NCI-H2171 treated with DMSO at 0.1 percent for 48 hours (cell line): ENCODE data around the gene SRCIN1.

Source experiments
- DNase-seq: peaks from one replicate; lab custom pipeline; 2025; lab: John Stamatoyannopoulos, UW

The SRCIN1 gene

GRCh38 chr17:38598536-38598935 lies 7.2 kb downstream of the SRCIN1 start:
- DNase-seq: peak; percentile 95

DNA sequence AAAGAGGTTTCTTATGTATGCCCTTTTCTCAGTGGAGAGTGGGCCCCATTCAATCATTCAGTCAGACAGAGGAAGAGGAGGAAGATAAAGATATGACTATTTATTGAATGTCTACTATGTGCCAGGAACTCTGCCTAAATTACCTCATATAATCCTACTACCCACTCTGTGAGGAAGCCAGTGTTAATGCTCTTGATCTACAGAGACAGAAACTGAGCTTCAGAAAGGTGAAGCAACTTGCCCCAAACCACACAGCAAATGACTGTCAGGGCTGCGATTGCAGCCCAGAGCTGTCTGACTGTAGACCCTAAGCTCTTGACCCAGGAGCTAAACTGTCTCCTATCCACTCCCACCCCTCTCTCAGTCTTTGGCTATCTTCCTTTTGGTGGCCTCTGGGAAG lies 8.4 kb downstream of the SRCIN1 start:
- no peak for DNase-seq

- no peak for DNase-seq
Observed at GRCh38 chr17:38596651-38597050, 9.1 kb downstream of the SRCIN1 start.

DNA sequence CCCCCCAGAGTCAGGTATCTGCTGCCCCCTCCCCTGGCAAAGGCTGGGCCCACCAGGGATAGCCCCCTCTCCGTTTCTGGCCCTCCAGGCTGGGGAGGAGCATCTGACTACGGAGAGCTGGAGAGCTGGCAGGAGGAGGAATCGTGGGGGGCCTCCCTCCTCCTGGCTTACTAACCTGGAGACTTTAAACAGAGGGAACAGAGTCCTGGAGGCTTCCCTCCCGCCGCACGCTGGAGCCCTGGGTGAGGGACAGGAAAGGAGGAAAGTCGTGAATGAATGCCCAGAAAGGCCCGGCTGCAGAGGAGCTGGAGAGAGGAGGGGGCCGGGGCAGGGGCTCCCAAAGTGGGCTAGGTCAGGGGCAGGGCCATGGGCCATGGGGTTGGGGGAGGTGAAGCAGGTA lies 9.9 kb downstream of the SRCIN1 start:
- no peak for DNase-seq

DNA sequence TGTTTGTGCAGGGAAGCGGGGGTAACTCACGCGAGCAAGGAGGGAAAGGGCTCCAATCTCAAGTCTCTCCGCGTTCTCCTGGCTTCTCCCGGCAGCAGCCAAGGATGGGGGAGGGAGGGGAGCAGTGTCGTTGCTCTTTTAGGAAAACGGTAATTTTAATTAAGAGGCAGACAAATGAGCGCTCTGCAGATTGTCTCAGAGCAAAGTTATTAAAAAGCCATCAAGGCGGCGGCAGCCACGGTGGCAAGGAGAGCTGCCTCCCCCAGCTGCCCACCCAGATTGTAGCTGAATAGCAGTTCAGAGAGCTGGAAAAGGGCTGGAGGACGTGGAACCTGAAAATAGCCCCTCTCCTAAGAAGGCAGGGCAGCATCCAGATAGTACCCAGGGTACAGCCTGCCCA lies 11.6 kb downstream of the SRCIN1 start:
- no peak for DNase-seq

DNA sequence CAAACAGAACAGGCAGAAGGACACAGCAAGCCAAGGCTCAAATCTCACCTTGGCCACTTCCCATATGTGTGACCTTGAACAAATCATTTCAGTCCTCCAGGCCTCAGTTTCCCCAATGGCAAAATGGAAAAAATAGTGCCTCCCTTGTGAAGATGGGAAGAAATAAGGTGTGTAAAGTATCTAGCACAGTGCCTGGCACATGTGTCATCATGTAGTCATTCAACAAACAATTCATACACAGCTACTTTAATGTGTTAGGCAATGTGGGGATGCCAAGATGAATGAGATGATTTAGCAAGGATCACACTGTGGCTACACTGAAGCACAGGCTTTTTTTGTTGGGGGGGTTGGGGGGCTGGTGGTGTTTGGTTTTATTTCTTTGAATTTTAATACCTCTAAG lies 13.3 kb downstream of the SRCIN1 start:
- no peak for DNase-seq

DNA sequence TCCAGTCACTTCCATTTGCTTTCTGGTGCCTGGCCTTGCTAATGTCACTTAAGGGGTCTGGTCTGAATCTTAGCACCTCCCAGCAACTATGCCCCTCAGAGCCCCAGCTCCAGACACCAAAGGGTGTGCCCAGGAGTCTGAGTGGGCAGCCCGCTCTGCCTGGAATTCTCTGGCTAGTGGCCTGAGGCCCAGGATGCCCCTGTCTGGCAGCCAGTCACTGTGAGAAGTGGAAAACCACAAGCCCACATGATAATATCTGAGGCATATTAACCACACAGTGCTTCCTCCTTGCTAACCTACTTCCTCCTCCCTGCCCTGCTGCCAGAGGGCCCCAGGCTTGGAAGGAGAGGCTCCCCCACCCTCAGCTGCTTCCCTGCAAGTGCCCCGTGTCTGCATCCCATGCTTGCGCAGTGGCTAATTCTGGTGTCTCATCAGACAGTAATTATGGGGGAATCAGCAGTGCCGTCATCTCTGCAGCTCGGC lies 14.0 kb downstream of the SRCIN1 start:
- no peak for DNase-seq

DNA sequence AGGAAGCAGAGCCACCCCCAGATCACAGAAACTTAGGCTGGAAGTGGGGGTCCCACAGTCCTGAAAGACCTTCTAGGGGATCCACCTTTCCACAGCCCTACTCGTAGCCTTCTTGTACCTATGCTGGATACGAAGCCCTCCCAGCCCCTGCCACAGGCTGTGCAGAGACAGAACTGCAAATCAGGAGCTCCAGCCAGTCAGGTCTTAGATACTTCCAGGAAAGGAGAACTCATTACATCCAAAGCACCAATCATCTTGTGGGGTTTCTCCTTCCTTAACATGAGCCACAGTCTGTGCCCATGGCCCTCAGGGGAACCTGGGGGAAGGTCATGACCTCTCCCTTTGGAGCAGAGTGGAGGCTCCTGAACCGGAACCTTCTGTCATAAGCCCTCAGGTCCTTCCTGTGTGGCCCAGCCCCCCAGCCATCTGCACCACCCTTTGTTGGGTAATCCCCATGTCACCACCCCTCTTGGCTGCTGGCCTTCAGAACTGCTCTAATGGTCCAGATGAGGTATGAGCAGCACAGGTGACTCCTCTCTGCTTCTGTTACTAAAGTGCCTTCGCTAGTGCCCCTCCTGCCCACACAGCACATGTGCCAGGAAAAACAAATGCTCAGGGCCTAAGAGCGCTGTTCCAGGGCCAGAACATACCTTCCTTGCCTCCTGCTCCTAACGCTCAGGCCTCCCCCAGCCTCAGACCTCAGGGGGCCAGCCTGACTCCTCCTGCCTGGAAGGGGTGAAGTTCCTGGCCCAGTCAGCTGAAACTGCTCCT lies 14.6 kb downstream of the SRCIN1 start:
- DNase-seq: peak; percentile 95

DNA sequence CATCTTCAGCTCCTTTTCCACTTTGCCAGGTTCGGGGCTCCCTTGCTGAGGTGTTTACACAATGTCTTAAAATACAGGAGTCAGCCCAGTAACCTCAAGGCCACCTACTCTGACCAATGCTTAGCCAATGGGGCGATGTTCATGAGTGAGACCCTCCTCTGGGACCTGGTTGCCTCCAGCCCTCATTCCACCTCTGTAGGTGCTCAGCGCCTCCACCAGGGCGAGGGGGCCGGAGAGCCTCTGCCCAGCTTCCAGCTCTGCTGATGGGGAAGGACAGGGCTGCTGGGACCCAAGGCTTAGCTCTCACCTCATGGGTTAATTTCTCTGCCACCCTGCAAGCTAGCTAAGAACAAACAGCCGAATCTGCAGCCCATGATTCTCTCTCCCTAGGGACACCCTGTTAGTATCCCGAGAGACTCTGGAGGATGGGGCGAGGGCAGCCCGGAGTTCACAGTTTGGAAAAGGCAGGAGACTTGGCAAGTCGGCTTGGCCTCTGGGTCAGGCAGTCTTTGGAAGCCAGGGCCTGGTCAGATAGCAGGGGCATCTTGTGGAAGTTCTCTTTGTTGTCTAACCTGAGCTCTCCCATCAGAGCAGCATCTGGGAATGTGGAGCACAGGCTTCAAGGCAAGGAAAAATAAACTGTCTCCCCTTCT lies 16.2 kb downstream of the SRCIN1 start:
- no peak for DNase-seq

DNA sequence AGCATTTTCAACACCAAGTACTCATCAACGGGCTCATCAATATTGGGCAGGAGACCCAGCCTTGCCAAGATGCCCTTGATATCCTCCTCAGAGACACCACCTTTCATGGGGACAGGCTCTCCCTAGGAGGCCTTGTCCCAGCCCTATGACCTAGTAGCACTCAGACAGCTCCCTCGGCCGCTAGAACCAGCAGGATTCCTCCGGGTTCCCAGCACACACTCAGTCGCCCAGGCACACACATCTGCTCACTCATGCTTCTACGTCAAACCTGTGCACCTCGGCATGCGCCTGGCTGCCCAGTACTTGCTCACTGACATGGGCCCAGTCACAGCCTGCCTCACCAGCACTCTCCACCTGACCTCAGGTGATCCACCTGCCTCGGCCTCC lies 17.0 kb downstream of the SRCIN1 start:
- DNase-seq: peak; percentile 92

GRCh38 chr17:38587947-38588787 lies 17.6 kb downstream of the SRCIN1 start:
- DNase-seq: peak; percentile 94

- no peak for DNase-seq
Observed at GRCh38 chr17:38587203-38587602, 18.5 kb downstream of the SRCIN1 start.

- no peak for DNase-seq
Observed at GRCh38 chr17:38586788-38587187, 19.0 kb downstream of the SRCIN1 start.

DNA sequence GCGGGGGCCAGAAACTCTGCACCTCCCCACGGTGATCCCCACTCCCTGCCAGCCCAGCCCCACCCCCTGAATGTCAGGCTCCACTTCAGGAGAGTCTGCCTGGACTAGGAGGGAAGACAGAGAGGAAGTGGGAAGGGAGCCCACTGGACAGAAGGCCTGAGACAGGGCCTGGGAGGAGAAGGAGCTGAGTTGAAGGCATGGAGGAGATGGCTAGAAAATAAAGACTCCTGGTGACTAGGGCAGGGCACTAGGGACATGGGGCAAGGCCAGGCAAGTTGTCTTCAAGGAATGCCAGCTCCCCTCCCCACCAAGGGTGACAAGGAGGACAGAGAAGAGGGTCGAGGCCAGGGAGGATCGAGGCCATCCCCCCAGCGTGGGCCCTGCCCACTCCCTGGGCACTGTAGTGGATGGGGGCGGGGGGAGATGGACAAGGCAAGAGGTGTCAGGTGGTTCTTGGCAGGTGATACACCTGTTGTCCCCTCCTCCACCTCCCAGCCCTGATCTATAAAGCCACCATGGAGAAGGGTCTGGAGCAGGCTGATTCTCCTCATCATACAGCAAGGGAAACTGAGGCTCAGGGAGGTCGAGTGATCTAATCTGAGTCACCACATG lies 19.7 kb downstream of the SRCIN1 start:
- DNase-seq: no peak

- DNase-seq: peak; percentile 76
Observed at GRCh38 chr17:38585056-38585917, 20.5 kb downstream of the SRCIN1 start.

GRCh38 chr17:38584350-38584925 lies 21.3 kb downstream of the SRCIN1 start:
- DNase-seq: peak; percentile 34

DNA sequence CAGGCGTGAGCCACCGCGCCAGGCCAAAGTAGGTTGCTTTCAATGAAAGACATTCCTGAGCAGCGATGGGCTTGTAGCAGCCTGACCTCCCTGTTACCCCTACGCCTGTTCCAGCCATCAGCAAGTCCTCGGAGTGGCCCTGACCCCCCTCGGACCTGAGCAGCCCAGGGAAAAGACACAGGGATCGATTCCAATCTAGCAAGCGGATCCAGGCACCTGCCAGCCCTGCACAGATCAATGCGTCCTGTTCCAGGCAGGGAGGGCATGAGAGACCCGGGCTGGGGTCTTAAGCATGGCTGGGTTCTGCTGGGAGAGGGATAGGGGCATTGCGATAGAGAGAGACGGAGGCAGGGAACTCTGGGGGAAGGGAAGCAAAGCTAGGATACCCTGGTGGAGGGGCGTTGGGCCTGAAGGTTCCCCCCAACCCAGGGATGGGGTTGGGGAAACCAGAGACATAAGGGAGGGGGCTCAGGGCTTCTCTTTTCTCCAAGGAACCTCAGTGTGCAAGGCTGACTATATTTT lies 21.9 kb downstream of the SRCIN1 start:
- DNase-seq: no peak

- DNase-seq: no peak
Observed at GRCh38 chr17:38583176-38583575, 22.6 kb downstream of the SRCIN1 start.

DNA sequence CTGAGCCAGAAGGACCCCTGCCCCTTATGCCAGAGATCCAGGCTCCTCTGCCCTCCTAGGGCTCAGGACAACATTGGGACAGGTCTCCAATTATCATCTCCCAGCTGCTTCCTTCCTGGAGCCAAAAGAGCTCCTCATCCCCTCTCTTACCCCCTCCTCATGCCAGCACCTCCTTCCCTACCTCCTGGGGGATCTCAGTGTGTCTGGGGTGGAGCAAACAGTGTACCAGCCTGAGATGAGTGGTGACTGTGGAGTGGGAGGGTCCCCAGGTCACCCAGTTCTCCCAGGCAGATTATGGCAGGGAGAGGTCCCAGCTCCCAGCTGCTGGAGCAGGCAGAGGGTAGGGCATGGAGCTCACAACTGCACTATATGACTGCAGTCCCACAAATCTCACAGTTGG lies 23.7 kb downstream of the SRCIN1 start:
- DNase-seq: no peak

- peak; percentile 92 for DNase-seq
Observed at GRCh38 chr17:38579934-38580333, 25.8 kb downstream of the SRCIN1 start.

DNA sequence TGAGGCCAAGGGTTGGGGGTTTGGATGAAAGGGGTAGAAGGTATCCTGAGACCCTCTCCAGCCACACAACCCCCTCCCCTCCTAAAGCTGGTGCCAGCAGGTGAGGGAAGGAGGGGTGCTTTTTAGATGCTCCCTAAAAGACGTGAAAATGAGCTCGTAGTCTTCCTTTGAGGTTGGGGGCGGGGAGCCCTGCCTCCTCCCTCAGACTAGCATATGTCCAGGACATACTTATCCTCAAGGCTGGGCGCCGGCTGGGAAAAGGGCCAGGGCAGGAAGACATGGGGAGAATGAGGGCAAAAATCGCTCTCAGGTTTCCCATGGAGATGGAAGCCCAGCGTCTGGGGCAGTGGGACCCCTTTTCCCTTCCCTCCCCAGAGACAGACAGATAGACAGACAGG lies 26.7 kb downstream of the SRCIN1 start:
- no peak for DNase-seq
